Astrocyte (in vitro differentiated cells and primary cell): ENCODE measurements around the gene TDG. TPM values are rescaled to one million over a fixed set of nuclear protein-coding genes. Genes with fewer than 3 reads are reported as not detected.
A peak's percentile ranks its signal among the peaks of the same experiment; 100 is the strongest.

ENCODE experiments used
- DNase-seq: peaks from one replicate; pipeline ENCODE4 v3.0.0-alpha.2; 2010; ENCODE audit warnings: low read depth
- FAIRE-seq: peaks from 2 replicates; lab custom pipeline; 2011; peaks lifted over from hg19 to GRCh38; lab: Jason Lieb, UNC
- H2AFZ ChIP-seq: 2 replicates; pipeline ENCODE4 v1.6.0; 2012; ENCODE audit warnings: low read depth, low read length, inconsistent platforms
- H3K27ac ChIP-seq: 2 replicates; pipeline ENCODE4 v1.5.1; 2011; ENCODE audit warnings: low read depth, low read length, inconsistent platforms
- H3K27me3 ChIP-seq: 2 replicates; pipeline ENCODE4 v1.6.0; 2011; ENCODE audit warnings: low read length, inconsistent platforms; ENCODE audit not compliant: insufficient read depth
- H3K36me3 ChIP-seq: 2 replicates; pipeline ENCODE4 v1.5.1; 2011; ENCODE audit warnings: low read length, inconsistent platforms; ENCODE audit not compliant: insufficient read depth
- H3K4me1 ChIP-seq: 2 replicates; pipeline ENCODE4 v1.5.1; 2011; ENCODE audit warnings: low read length, inconsistent platforms; ENCODE audit not compliant: insufficient read depth
- H3K4me2 ChIP-seq: 2 replicates; pipeline ENCODE4 v1.6.0; 2012; ENCODE audit warnings: low read length, inconsistent platforms
- H3K4me3 ChIP-seq: 2 replicates; pipeline ENCODE4 v1.5.1; 2011; ENCODE audit warnings: low read depth, mild to moderate bottlenecking, low read length, inconsistent platforms; ENCODE audit not compliant: insufficient read depth
- H3K79me2 ChIP-seq: 2 replicates; pipeline ENCODE4 v1.6.0; 2012; ENCODE audit warnings: mild to moderate bottlenecking, low read length, inconsistent platforms; ENCODE audit not compliant: insufficient read depth
- H3K9ac ChIP-seq: 2 replicates; pipeline ENCODE4 v1.6.0; 2012; ENCODE audit warnings: mild to moderate bottlenecking, low read length, inconsistent platforms
- H3K9me3 ChIP-seq: 2 replicates; pipeline ENCODE4 v1.5.1; 2012; ENCODE audit warnings: low read depth, mild to moderate bottlenecking, low read length, inconsistent platforms; ENCODE audit not compliant: insufficient read depth
- H4K20me1 ChIP-seq: 2 replicates; pipeline ENCODE4 v1.6.0; 2012; ENCODE audit warnings: low read length, inconsistent platforms; ENCODE audit not compliant: insufficient read depth
- H3K27ac Mint-ChIP-seq: one replicate; pipeline ENCODE4 v1.8.0; 2021; ENCODE audit warnings: mild to moderate bottlenecking, mixed read lengths; ENCODE audit not compliant: unreplicated experiment
- H3K27me3 Mint-ChIP-seq: one replicate; pipeline ENCODE4 v1.8.0; 2021; ENCODE audit warnings: low read depth, mixed read lengths; ENCODE audit not compliant: unreplicated experiment
- H3K36me3 Mint-ChIP-seq: one replicate; pipeline ENCODE4 v1.8.0; 2021; ENCODE audit warnings: low read depth, mixed read lengths; ENCODE audit not compliant: unreplicated experiment
- H3K4me1 Mint-ChIP-seq: one replicate; pipeline ENCODE4 v1.8.0; 2021; ENCODE audit warnings: low read depth, mixed read lengths; ENCODE audit not compliant: unreplicated experiment
- H3K4me3 Mint-ChIP-seq: one replicate; pipeline ENCODE4 v1.8.0; 2021; ENCODE audit warnings: mild to moderate bottlenecking, moderate library complexity, mixed read lengths; ENCODE audit not compliant: unreplicated experiment
- H3K9me3 Mint-ChIP-seq: one replicate; pipeline ENCODE4 v1.8.0; 2021; ENCODE audit warnings: mild to moderate bottlenecking, mixed read lengths; ENCODE audit not compliant: unreplicated experiment
- CTCF ChIP-seq: IDR thresholded peaks from 2 replicates; pipeline ENCODE4 v1.5.1; 2011; ENCODE audit warnings: low read depth, mild to moderate bottlenecking, inconsistent platforms, low read length, moderate library complexity; ENCODE audit not compliant: insufficient read depth
- EZH2 ChIP-seq: IDR thresholded peaks from 2 replicates; pipeline ENCODE4 v1.6.1; 2012; ENCODE audit warnings: mild to moderate bottlenecking, low read length, inconsistent platforms; ENCODE audit not compliant: insufficient read depth
- total RNA-seq: library from RNA; stranded (reverse); gene quantifications from 2 replicates; pipeline ENCODE4 v1.2.1, GENCODE V29; 2021

The TDG gene
- total RNA-seq, 1 donor from 2014 or later: 49.7 TPM

GRCh38 chr12:103947871-103948555 lies 17.7 kb upstream of the TDG start:
- Histone ChIP-seq H3K27ac (no peak overlapping the region), H3K79me2 (peaks cover 46% of the 10 kb centered on the region), H3K4me2 (no peak overlapping the region), H3K9ac (no peak overlapping the region), H3K27me3 (no peaks in the 10 kb centered on the region), H3K36me3 (peaks cover 83% of the 10 kb centered on the region), H3K4me1 (no peaks in the 10 kb centered on the region), H2AFZ (no peak overlapping the region), H4K20me1 (peaks cover 55% of the 10 kb centered on the region), H3K9me3 (no peaks in the 10 kb centered on the region), H3K4me3 (no peak overlapping the region)
- FAIRE-seq (no peak), DNase-seq (no peak)
- Mint-ChIP-seq H3K9me3 (no peaks in the 10 kb centered on the region), H3K36me3 (peaks cover 15% of the 10 kb centered on the region), H3K27ac (peak overlapping the region; percentile 72), H3K4me3 (no peak overlapping the region), H3K27me3 (no peaks in the 10 kb centered on the region), H3K4me1 (peaks cover 1% of the 10 kb centered on the region)
- TF ChIP-seq EZH2 (no peak), CTCF (no peak)

- H3K4me2 ChIP-seq: no peak overlapping the region
- no peak overlapping the region for H2AFZ ChIP-seq
- no peak overlapping the region for H3K9ac ChIP-seq
- H3K9me3 Mint-ChIP-seq: no peaks in the 10 kb centered on the region
- peaks cover 58% of the 10 kb centered on the region for H4K20me1 ChIP-seq
- TF ChIP-seq CTCF (no peak), EZH2 (no peak)
- FAIRE-seq: no peak
- H3K36me3 ChIP-seq: peaks cover 83% of the 10 kb centered on the region
- no peaks in the 10 kb centered on the region for H3K4me1 ChIP-seq
- no peak overlapping the region for H3K4me3 ChIP-seq
- no peaks in the 10 kb centered on the region for H3K27me3 Mint-ChIP-seq
- H3K4me1 Mint-ChIP-seq: peaks cover 1% of the 10 kb centered on the region
- H3K36me3 Mint-ChIP-seq: peaks cover 13% of the 10 kb centered on the region
- H3K27me3 ChIP-seq: no peaks in the 10 kb centered on the region
- no peaks in the 10 kb centered on the region for H3K9me3 ChIP-seq
- no peak overlapping the region for H3K4me3 Mint-ChIP-seq
- H3K27ac Mint-ChIP-seq: peak overlapping the region; percentile 34
- H3K79me2 ChIP-seq: peaks cover 55% of the 10 kb centered on the region
- H3K27ac ChIP-seq: no peak overlapping the region
- no peak for DNase-seq
These were observed 16.8 kb upstream of the TDG start for GRCh38 chr12:103948746-103949406.

- no peaks in the 10 kb centered on the region for H3K9me3 ChIP-seq
- TF ChIP-seq CTCF (no peak), EZH2 (no peak)
- peaks cover 9% of the 10 kb centered on the region for H3K36me3 Mint-ChIP-seq
- DNase-seq (no peak), FAIRE-seq (no peak)
- H3K27me3 ChIP-seq: no peaks in the 10 kb centered on the region
- H3K9me3 Mint-ChIP-seq: no peaks in the 10 kb centered on the region
- peaks cover 64% of the 10 kb centered on the region for H3K79me2 ChIP-seq
- H2AFZ ChIP-seq: no peak overlapping the region
- H3K27me3 Mint-ChIP-seq: no peaks in the 10 kb centered on the region
- H3K9ac ChIP-seq: no peak overlapping the region
- H3K4me1 ChIP-seq: peaks cover 15% of the 10 kb centered on the region
- no peak overlapping the region for H3K4me2 ChIP-seq
- no peak overlapping the region for H3K4me3 Mint-ChIP-seq
- H3K4me1 Mint-ChIP-seq: peaks cover 10% of the 10 kb centered on the region
- H3K27ac ChIP-seq: no peak overlapping the region
- peaks cover 26% of the 10 kb centered on the region for H4K20me1 ChIP-seq
- no peak overlapping the region for H3K4me3 ChIP-seq
- peaks cover 57% of the 10 kb centered on the region for H3K36me3 ChIP-seq
- H3K27ac Mint-ChIP-seq: no peak overlapping the region
These were observed 13.2 kb upstream of the TDG start for GRCh38 chr12:103952497-103952896.
